GM12878 (cell line): ENCODE data around the gene PTPN14. TPM values are rescaled to one million over a fixed set of nuclear protein-coding genes. Genes with fewer than 3 reads are reported as not detected.

Experiments
- ATAC-seq: fragments of 200-7000 bp; cut with Tn5 transposase; 3 replicates; pipeline ENCODE4 v1.9.1; 2020; ENCODE audit warnings: mild to moderate bottlenecking, moderate library complexity
- BruUV-seq: library from RNA; stranded (reverse); fragments of 400-500 nt; replicated peaks from 2 replicates; lab custom pipeline; 2021; lab: Mats Ljungman, UMichigan
- CTCF ChIA-PET: fragments of 300-600 bp; sonication (Branson Sonifier 250); formaldehyde crosslinking; extraction: SDS; loops from one replicate; lab custom pipeline; 2021; ENCODE audit warnings: inconsistent platforms; lab: Yijun Ruan, JAX
- POLR2A ChIA-PET: fragments of 350-600 bp; formaldehyde crosslinking; extraction: SDS; loops from one replicate; lab custom pipeline; 2021; ENCODE audit warnings: inconsistent platforms; lab: Charles Lee
- RAD21 ChIA-PET: fragments of 300-600 bp; sonication (Branson Sonifier 250); formaldehyde crosslinking; loops from one replicate; lab custom pipeline; 2023; ENCODE audit warnings: antibody characterized with exemption; ENCODE audit not compliant: unreplicated experiment; lab: Charles Lee
- SMC1A ChIA-PET: fragments of 300-600 bp; sonication (Branson Sonifier 250); formaldehyde crosslinking; loops from one replicate; lab custom pipeline; 2023; ENCODE audit not compliant: unreplicated experiment, uncharacterized antibody; lab: Charles Lee
- DNase-seq: peaks from one replicate; pipeline ENCODE4 v3.0.0-alpha.2; 2011; ENCODE audit warnings: low read depth, low spot score
- FAIRE-seq: peaks from 3 replicates; lab custom pipeline; 2011; peaks lifted over from hg19 to GRCh38; lab: Jason Lieb, UNC
- H2AFZ ChIP-seq: 2 replicates; pipeline ENCODE4 v1.6.0; 2011; ENCODE audit warnings: low read depth, low read length, control low read depth; ENCODE audit not compliant: control insufficient read depth
- H3K27ac ChIP-seq: 2 replicates; pipeline ENCODE4 v1.5.1; 2011; ENCODE audit warnings: control low read depth; ENCODE audit not compliant: control insufficient read depth, insufficient read depth
- H3K27me3 ChIP-seq, 2 experiments: replicated peaks in 1 of 2; 2 replicates each; pipeline versions ENCODE4 v1.6.0 to v1.6.1; 2011; ENCODE audit warnings: low read length in 1 of 2; ENCODE audit not compliant: control insufficient read depth in 2 of 2, insufficient read depth in 2 of 2
- H3K36me3 ChIP-seq, 2 experiments: 2 replicates each; pipeline ENCODE4 v1.5.1; 2011; ENCODE audit warnings: low read length in 1 of 2; ENCODE audit not compliant: control insufficient read depth in 2 of 2, insufficient read depth in 2 of 2
- H3K4me1 ChIP-seq: 2 replicates; pipeline ENCODE4 v1.6.1; 2011; ENCODE audit warnings: mild to moderate bottlenecking, low read length, moderate library complexity, mixed read lengths; ENCODE audit not compliant: control insufficient read depth, insufficient read depth
- H3K4me2 ChIP-seq: 2 replicates; pipeline ENCODE4 v1.6.0; 2011; ENCODE audit warnings: control low read depth; ENCODE audit not compliant: control insufficient read depth, insufficient read depth
- H3K4me3 ChIP-seq: fragments of 200-600 bp; sonication (generic); 2 replicates; pipeline ENCODE4 v1.5.1; 2016
- H3K79me2 ChIP-seq: 2 replicates; pipeline ENCODE4 v1.6.0; 2011; ENCODE audit warnings: low read length; ENCODE audit not compliant: control insufficient read depth, insufficient read depth
- H3K9ac ChIP-seq: 2 replicates; pipeline ENCODE4 v1.8.0; 2011; ENCODE audit warnings: low read length, control low read depth, mixed read lengths; ENCODE audit not compliant: control insufficient read depth, insufficient read depth
- H3K9me3 ChIP-seq: replicated peaks from 3 replicates; pipeline ENCODE4 v1.5.1; 2011; ENCODE audit warnings: mild to moderate bottlenecking, low read length; ENCODE audit not compliant: control insufficient read depth, insufficient read depth
- H4K20me1 ChIP-seq: 2 replicates; pipeline ENCODE4 v1.6.0; 2011; ENCODE audit not compliant: control insufficient read depth, insufficient read depth
- CHD1 ChIP-seq: IDR thresholded peaks from 2 replicates; pipeline ENCODE4 v1.6.1; 2012; ENCODE audit warnings: low read depth, low read length, improper control_type of control experiment
- EP300 ChIP-seq, 2 experiments: fragments of 150-350 bp in 1 of 2; IDR thresholded peaks; 2 replicates each; pipeline ENCODE4 v1.6.1; 2011 to 2012; ENCODE audit warnings: low read depth in 2 of 2, low read length in 2 of 2, borderline replicate concordance in 1 of 2, improper control_type of control experiment in 1 of 2, inconsistent platforms in 1 of 2; ENCODE audit not compliant: control insufficient read depth in 1 of 2
- ESRRA ChIP-seq: IDR thresholded peaks from 2 replicates; pipeline ENCODE4 v1.6.1; 2012; ENCODE audit warnings: mild to moderate bottlenecking, low read length, improper control_type of control experiment
- FOXM1 ChIP-seq: IDR thresholded peaks from 2 replicates; pipeline ENCODE4 v1.6.1; 2012; ENCODE audit warnings: low read depth, mild to moderate bottlenecking, inconsistent platforms, low read length, moderate library complexity
- GATAD2B ChIP-seq: fragments of 450-650 bp; conservative IDR thresholded peaks from 2 replicates; pipeline ENCODE4 v1.6.1; 2017; ENCODE audit warnings: low read depth, mild to moderate bottlenecking, moderate library complexity
- MEF2A ChIP-seq: IDR thresholded peaks from 2 replicates; pipeline ENCODE4 v1.6.1; 2011; ENCODE audit warnings: low read depth, mild to moderate bottlenecking, low read length, moderate library complexity; ENCODE audit not compliant: insufficient read depth
- MXI1 ChIP-seq: fragments of 150-350 bp; IDR thresholded peaks from 2 replicates; pipeline ENCODE4 v1.6.1; 2011; ENCODE audit warnings: low read depth, mild to moderate bottlenecking, inconsistent platforms, low read length, improper control_type of control experiment
- NFYB ChIP-seq: IDR thresholded peaks from 2 replicates; pipeline ENCODE4 v1.6.1; 2011; ENCODE audit warnings: low read depth, mild to moderate bottlenecking, low read length, improper control_type of control experiment, moderate library complexity; ENCODE audit not compliant: insufficient read depth
- NR2C2 ChIP-seq: IDR thresholded peaks from 2 replicates; pipeline ENCODE4 v1.6.1; 2011; ENCODE audit warnings: borderline replicate concordance, low read depth; ENCODE audit not compliant: control insufficient read depth, insufficient read length
- PAX5 ChIP-seq: IDR thresholded peaks from 2 replicates; pipeline ENCODE4 v1.6.1; 2011; ENCODE audit warnings: low read depth, low read length, borderline replicate concordance
- POLR2A ChIP-seq: IDR thresholded peaks from 2 replicates; pipeline ENCODE4 v1.6.1; 2011; ENCODE audit warnings: low read depth, mild to moderate bottlenecking, low read length
- SMAD5 ChIP-seq: IDR thresholded peaks from 2 replicates; pipeline ENCODE4 v1.6.1; 2016; ENCODE audit warnings: antibody characterized with exemption, low read depth
- STAT3 ChIP-seq: IDR thresholded peaks from 2 replicates; pipeline ENCODE4 v1.6.1; 2011; ENCODE audit warnings: low read depth, low read length, improper control_type of control experiment
- TBL1XR1 ChIP-seq: IDR thresholded peaks from 2 replicates; pipeline ENCODE4 v1.6.1; 2012; ENCODE audit warnings: low read depth, low read length, improper control_type of control experiment
- YY1 ChIP-seq: IDR thresholded peaks from 2 replicates; pipeline ENCODE4 v1.6.1; 2011; ENCODE audit warnings: low read depth, mild to moderate bottlenecking, low read length
- ZBTB11 ChIP-seq: fragments of 450-650 bp; formaldehyde crosslinking; IDR thresholded peaks from 2 replicates; pipeline ENCODE4 v1.5.0; 2022; ENCODE audit warnings: mild to moderate bottlenecking, missing genetic modification characterization
- ZNF207 ChIP-seq: fragments of 450-650 bp; IDR thresholded peaks from 2 replicates; pipeline ENCODE4 v1.6.1; 2014; ENCODE audit warnings: antibody characterized with exemption, mild to moderate bottlenecking, borderline replicate concordance
- ZZZ3 ChIP-seq: IDR thresholded peaks from 2 replicates; pipeline ENCODE4 v1.6.1; 2011; ENCODE audit warnings: low read depth; ENCODE audit not compliant: control insufficient read depth, insufficient read length
- in situ Hi-C: fragments of 300-500 bp; cut with MboI; formaldehyde crosslinking; loops from 9 replicates; pipeline ENCODE4 v1.14.3; 2018; ENCODE audit warnings: mixed read lengths
- intact Hi-C: fragments of 100-400 bp; cut with micrococcal nuclease; formaldehyde crosslinking; loops from one replicate; pipeline ENCODE4 v1.14.2; 2022; ENCODE audit not compliant: unreplicated experiment
- polyA plus RNA-seq, 11 experiments: library from polyadenylated mRNA; depleted of rRNA in 4 of 11; unstranded in 6 of 11; stranded (reverse) in 5 of 11; fragments of >200 nt; fragmentation: Nextera tagmentation in 4 of 11; fragmentation: Illumina TruSeq in 1 of 11; extraction: Ambion mirVana in 4 of 11; extraction: Trizol in 1 of 11; gene quantifications; 1 replicate in 1 of 11; 2 replicates in 10 of 11; pipeline versions ENCODE4 v1.2.1 to v1.2.3, GENCODE V29; 2011 to 2016; ENCODE audit warnings: inconsistent platforms in 2 of 11, missing spikeins in 2 of 11, low read depth in 1 of 11
- total RNA-seq, 4 experiments: library from RNA; depleted of rRNA in 3 of 4; stranded (reverse); fragments of >200 nt in 3 of 4; fragmentation: Illumina TruSeq in 1 of 4; extraction: Trizol in 1 of 4; gene quantifications; 2 replicates each; pipeline versions ENCODE4 v1.2.1 to v1.2.3, GENCODE V29; 2013 to 2021
- TF ChIP-seq, protein P1 (sequence below): fragments of 150-350 bp; IDR thresholded peaks from 2 replicates; pipeline ENCODE4 v1.6.1; 2014; ENCODE audit warnings: mild to moderate bottlenecking, low read depth, low read length

The PTPN14 gene
- total and polyA plus RNA-seq, 10 of the 15 experiments (the other 5 are each of a cell fraction or from before 2014, with no cell fraction given): 0.05 to 5.1 (median 0.44) TPM

GRCh38 chr1:214413315-214413714 lies 138.1 kb downstream of the PTPN14 start:
- in situ Hi-C loops: no loop called here

More at GRCh38 chr1:214413315-214413714, 138.1 kb downstream of the PTPN14 start:
- H3K9ac ChIP-seq: no peak overlapping the region
- H2AFZ ChIP-seq: no peak overlapping the region
- no peak for TF ChIP-seq CHD1
- TF ChIP-seq STAT3: no peak
- TF ChIP-seq, protein P1, sequence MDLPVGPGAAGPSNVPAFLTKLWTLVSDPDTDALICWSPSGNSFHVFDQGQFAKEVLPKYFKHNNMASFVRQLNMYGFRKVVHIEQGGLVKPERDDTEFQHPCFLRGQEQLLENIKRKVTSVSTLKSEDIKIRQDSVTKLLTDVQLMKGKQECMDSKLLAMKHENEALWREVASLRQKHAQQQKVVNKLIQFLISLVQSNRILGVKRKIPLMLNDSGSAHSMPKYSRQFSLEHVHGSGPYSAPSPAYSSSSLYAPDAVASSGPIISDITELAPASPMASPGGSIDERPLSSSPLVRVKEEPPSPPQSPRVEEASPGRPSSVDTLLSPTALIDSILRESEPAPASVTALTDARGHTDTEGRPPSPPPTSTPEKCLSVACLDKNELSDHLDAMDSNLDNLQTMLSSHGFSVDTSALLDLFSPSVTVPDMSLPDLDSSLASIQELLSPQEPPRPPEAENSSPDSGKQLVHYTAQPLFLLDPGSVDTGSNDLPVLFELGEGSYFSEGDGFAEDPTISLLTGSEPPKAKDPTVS: no peak
- TF ChIP-seq ZBTB11 (CRISPR knock-in tag): no peak
- no peak for TF ChIP-seq PAX5
- no peak for TF ChIP-seq FOXM1
- TF ChIP-seq MXI1: no peak
- TF ChIP-seq YY1: no peak
- no peak for TF ChIP-seq NR2C2
- no peak for TF ChIP-seq SMAD5
- no peak for TF ChIP-seq NFYB
- TF ChIP-seq POLR2A: no peak
- no peak for TF ChIP-seq MEF2A
- TF ChIP-seq ZZZ3: no peak
- no peak for TF ChIP-seq TBL1XR1
- no peak for TF ChIP-seq ZNF207
- no peak for TF ChIP-seq GATAD2B
- no peak for TF ChIP-seq ESRRA
- TF ChIP-seq EP300 (IDR thresholded peaks at IDR 0.05; ENCODE audit: borderline replicate concordance in 1 of 2, control insufficient read depth in 1 of 2, low read depth in 2 of 2, low read length in 2 of 2): no peak
- no peaks in the 10 kb centered on the region for H3K27me3 ChIP-seq
- DNase-seq (no peak), FAIRE-seq (no peak), ATAC-seq (no peak)
- no TSS peak for BruUV-seq
- H3K36me3 ChIP-seq: no peaks in the 10 kb centered on the region
- SMC1A ChIA-PET: interaction anchor here (1.1 to 5.0 kb wide), 10 partner anchors 9 to 144 kb away, joined by 3 to 35 read pairs (median 4); no protein-coding TSS in a partner anchor
- H3K27ac ChIP-seq: no peak overlapping the region
- no peaks in the 10 kb centered on the region for H3K79me2 ChIP-seq
- intact Hi-C loops: no loop called here
- no peak overlapping the region for H3K4me3 ChIP-seq
- H3K4me1 ChIP-seq: no peaks in the 10 kb centered on the region
- no peaks in the 10 kb centered on the region for H3K9me3 ChIP-seq
- no peaks in the 10 kb centered on the region for H4K20me1 ChIP-seq
- CTCF ChIA-PET: interaction anchor here (1.0 to 1.9 kb wide), 7 partner anchors 9 to 191 kb away, joined by 3 to 6 read pairs (median 5); no protein-coding TSS in a partner anchor
- POLR2A ChIA-PET: interaction anchor here (1.0 kb wide), 1 partner anchor 9 kb away, joined by 3 read pairs; no protein-coding TSS in a partner anchor
- RAD21 ChIA-PET: interaction anchor here (0.8 to 2.3 kb wide), 7 partner anchors 9 to 126 kb away, joined by 3 to 13 read pairs (median 3); no protein-coding TSS in a partner anchor
- no peak overlapping the region for H3K4me2 ChIP-seq
